BJ (cell line): Measurements from ENCODE around the gene LYRM4. TPM values are rescaled to one million over a fixed set of nuclear protein-coding genes. Genes with fewer than 3 reads are reported as not detected.
"Not testable (repeated sequence)": the region's sequence is repeated elsewhere in the genome, so short reads cannot be mapped to it uniquely, and the experiment has no call there.

ENCODE experiments used
- CTCF ChIA-PET: fragments of 350-600 bp; formaldehyde crosslinking; extraction: SDS; loops from one replicate; lab custom pipeline; 2021; ENCODE audit warnings: antibody characterized with exemption, inconsistent platforms; lab: Yijun Ruan, JAX
- POLR2A ChIA-PET: fragments of 300-600 bp; sonication (Branson Sonifier 250); formaldehyde crosslinking; extraction: SDS; loops from one replicate; lab custom pipeline; 2021; ENCODE audit warnings: antibody characterized with exemption; lab: Charles Lee
- DNase-seq: peaks from one replicate; pipeline ENCODE4 v3.0.0-alpha.2; 2011; ENCODE audit warnings: low read depth
- H3K27me3 ChIP-seq: 2 replicates; pipeline ENCODE4 v1.6.0; 2011; ENCODE audit warnings: low read length; ENCODE audit not compliant: control insufficient read depth, insufficient read depth
- H3K36me3 ChIP-seq: 2 replicates; pipeline ENCODE4 v1.5.1; 2011; ENCODE audit warnings: low read length; ENCODE audit not compliant: control insufficient read depth, insufficient read depth
- H3K4me3 ChIP-seq: 2 replicates; pipeline ENCODE4 v1.5.1; 2011; ENCODE audit warnings: low read depth, mild to moderate bottlenecking, control low read depth, low read length
- polyA plus RNA-seq: library from polyadenylated mRNA; depleted of rRNA; stranded (reverse); fragments of >200 nt; gene quantifications from 2 replicates; pipeline ENCODE4 v1.2.3, GENCODE V29; 2011
- TF ChIP-seq, protein P1 (sequence below): IDR thresholded peaks from 2 replicates; pipeline ENCODE4 v1.5.1; 2011; ENCODE audit warnings: low read depth, mild to moderate bottlenecking, control low read depth, inconsistent platforms, low read length, moderate library complexity; ENCODE audit not compliant: insufficient read depth

Gene LYRM4
- polyA plus RNA-seq, 1 experiment = 29.0 TPM

DNA sequence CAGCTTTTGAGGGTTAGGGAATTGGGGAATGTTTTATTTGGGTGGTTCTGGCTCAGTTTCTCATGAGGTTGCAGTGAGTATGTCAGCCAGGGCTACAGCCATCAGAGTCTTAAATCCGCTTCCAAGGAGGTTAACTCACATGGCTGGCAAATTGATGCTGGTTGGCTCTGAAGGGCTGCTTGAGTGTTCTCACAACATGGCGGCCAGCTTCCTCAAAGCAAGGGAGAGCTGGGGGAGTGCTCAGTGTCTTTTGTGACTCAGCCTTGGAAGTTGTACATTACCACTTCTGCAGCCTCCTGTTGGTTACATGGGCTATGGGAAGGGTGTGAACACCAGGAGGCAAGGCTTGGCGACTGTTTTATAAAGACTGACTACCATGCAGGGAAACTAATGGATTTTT is 193.4 kb downstream of the LYRM4 start:
- POLR2A ChIA-PET = no interaction called here
- DNase-seq = no peak
- H3K4me3 ChIP-seq = no peak overlapping the region
- TF ChIP-seq, protein P1, sequence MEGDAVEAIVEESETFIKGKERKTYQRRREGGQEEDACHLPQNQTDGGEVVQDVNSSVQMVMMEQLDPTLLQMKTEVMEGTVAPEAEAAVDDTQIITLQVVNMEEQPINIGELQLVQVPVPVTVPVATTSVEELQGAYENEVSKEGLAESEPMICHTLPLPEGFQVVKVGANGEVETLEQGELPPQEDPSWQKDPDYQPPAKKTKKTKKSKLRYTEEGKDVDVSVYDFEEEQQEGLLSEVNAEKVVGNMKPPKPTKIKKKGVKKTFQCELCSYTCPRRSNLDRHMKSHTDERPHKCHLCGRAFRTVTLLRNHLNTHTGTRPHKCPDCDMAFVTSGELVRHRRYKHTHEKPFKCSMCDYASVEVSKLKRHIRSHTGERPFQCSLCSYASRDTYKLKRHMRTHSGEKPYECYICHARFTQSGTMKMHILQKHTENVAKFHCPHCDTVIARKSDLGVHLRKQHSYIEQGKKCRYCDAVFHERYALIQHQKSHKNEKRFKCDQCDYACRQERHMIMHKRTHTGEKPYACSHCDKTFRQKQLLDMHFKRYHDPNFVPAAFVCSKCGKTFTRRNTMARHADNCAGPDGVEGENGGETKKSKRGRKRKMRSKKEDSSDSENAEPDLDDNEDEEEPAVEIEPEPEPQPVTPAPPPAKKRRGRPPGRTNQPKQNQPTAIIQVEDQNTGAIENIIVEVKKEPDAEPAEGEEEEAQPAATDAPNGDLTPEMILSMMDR = no peak
- no peaks in the 10 kb centered on the region for H3K36me3 ChIP-seq
- H3K27me3 ChIP-seq = no peaks in the 10 kb centered on the region
- CTCF ChIA-PET = no interaction called here

DNA sequence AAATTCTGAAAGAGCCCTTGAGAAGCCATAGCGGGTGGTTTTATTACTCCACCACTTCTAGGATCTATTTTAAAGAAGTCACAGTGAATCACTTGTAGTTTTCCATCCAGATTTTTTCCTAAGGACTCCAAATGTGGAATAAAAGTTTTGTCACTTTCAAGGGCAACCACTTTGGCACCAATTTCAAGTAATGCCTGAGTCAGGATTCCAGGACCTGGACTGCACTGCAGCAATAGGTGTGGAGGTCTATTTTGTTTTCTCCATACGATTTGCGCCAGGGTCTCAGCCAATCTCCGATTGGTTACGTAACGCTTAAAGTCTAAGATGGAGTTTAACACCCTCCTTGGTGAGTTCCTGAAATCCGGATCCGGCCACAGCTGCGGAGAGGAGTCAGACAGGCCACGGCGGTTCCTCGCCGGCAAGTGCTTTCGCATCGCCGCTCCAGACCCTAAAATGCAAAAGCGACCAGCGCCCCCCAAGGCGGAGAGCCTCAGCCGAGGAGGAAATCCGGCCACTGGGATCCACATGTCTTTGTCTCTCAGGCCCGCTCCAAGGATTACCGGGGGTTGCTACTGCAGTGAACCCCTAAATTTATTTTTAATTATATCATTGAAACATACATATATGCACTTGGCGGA is 194.2 kb downstream of the LYRM4 start:
- POLR2A ChIA-PET = no interaction called here

DNA sequence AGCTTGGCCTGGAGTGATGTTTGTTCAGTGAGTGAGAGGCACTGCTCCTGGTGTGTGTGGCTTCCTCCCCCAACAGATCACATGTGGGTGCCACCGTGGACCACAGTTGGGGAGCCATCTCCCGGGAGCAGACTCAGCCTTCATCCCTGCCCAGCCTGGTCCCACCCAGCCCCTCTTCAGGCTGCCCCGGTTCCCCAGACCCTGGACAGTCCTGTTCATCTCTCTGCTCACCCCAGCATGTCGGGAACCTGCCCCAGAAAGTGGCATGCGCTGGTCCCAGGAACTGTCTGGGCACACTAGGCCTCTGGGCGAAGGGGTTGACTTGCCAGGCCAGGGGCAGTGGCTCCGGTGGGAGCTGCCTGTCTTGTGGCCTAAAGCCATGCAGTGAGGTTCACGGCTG is 197.1 kb downstream of the LYRM4 start:
- TF ChIP-seq, protein P1 = no peak
- ChIA-PET POLR2A (no interaction called here), CTCF (no interaction called here)
- no peak for DNase-seq
- Histone ChIP-seq H3K36me3 (no peaks in the 10 kb centered on the region), H3K27me3 (no peaks in the 10 kb centered on the region), H3K4me3 (no peak overlapping the region)

More for the DNA sequence above, 194.2 kb downstream of the LYRM4 start:
- H3K27me3 ChIP-seq = no peaks in the 10 kb centered on the region
- no peak for DNase-seq
- TF ChIP-seq, protein P1 = no peak
- no peak overlapping the region for H3K4me3 ChIP-seq
- no peaks in the 10 kb centered on the region for H3K36me3 ChIP-seq
- CTCF ChIA-PET = interaction anchor here (1.2 kb wide), 1 partner anchor 12 kb away, joined by 3 read pairs; no protein-coding TSS in a partner anchor

DNA sequence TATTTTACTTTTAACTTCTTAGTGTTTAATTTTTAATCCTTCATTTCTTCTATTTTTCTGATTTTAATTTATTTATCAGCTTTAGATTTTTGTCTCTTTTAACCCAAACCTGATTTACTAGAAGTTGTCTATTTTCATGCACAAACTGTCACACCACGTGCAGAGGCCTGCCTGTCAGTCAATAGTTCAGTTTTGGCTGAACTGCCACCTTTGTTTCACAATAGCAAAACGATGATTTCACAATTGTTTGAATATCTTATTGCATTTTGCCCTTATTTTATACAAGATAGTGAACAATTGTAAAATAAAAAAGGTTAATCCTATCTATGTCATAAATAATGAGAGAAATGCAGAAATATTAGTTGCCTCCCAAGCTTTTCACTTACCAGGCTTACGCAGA is 199.6 kb downstream of the LYRM4 start:
- no peak for DNase-seq
- ChIA-PET CTCF (interaction anchor here (2.4 kb wide), 1 partner anchor 82 kb away, joined by 6 read pairs; no protein-coding TSS in a partner anchor), POLR2A (no interaction called here)
- no peak overlapping the region for H3K4me3 ChIP-seq
- TF ChIP-seq, protein P1 = no peak
- no peaks in the 10 kb centered on the region for H3K36me3 ChIP-seq
- H3K27me3 ChIP-seq = no peaks in the 10 kb centered on the region

DNA sequence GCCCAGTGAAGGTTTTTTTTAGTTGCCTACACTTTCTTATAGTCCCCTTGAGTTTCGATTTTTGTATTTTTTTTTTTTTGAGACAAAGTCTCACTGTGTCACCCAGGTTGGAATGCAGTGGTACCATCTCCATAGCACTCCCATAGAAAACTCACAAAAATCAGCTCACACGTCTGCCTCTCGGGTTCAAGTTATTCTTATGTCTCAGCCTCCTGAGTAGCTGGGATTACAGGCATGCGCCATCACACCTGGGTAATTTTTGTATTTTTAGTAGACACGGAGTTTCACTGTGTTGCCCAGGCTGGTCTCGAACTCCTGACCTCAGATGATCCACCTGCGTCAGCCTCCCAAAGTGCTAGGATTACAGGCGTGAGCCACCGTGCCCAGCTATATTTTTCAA is 200.3 kb downstream of the LYRM4 start:
- CTCF ChIA-PET = interaction anchor here (0.6 to 2.4 kb wide), 2 partner anchors 31 to 83 kb away, joined by 3 to 6 read pairs; no protein-coding TSS in a partner anchor
- H3K27me3 ChIP-seq, H3K36me3 ChIP-seq, DNase-seq, H3K4me3 ChIP-seq, POLR2A ChIA-PET: not testable (repeated sequence)
